Neural cell (in vitro differentiated cells): Measurements from ENCODE around the gene SH2D1A.

Experiments used
- EZH2 ChIP-seq: fragments of 200-600, 300-800 bp; shearing (Covaris generic), sonication (generic); IDR thresholded peaks from 2 replicates; pipeline ENCODE4 v1.6.1; 2014; ENCODE audit warnings: antibody characterized with exemption, low read length, borderline replicate concordance, mild to moderate bottlenecking; ENCODE audit not compliant: insufficient read depth, poor library complexity, severe bottlenecking
- MXI1 ChIP-seq: fragments of 450-650 bp; conservative IDR thresholded peaks from 2 replicates; pipeline ENCODE4 v1.6.1; 2014; ENCODE audit warnings: antibody characterized with exemption, mild to moderate bottlenecking; ENCODE audit not compliant: poor library complexity, severe bottlenecking
- POLR2AphosphoS5 ChIP-seq: IDR thresholded peaks from 2 replicates; pipeline ENCODE4 v1.6.1; 2012
- REST ChIP-seq: IDR thresholded peaks from 2 replicates; pipeline ENCODE4 v1.6.1; 2012; ENCODE audit warnings: borderline replicate concordance
- SMC3 ChIP-seq: fragments of 450-650 bp; conservative IDR thresholded peaks from 2 replicates; pipeline ENCODE4 v1.6.1; 2014; ENCODE audit warnings: antibody characterized with exemption, mild to moderate bottlenecking, moderate library complexity; ENCODE audit not compliant: poor library complexity
- TAF1 ChIP-seq: IDR thresholded peaks from 2 replicates; pipeline ENCODE4 v1.6.1; 2012; ENCODE audit warnings: low read depth
- TF ChIP-seq, protein P1 (sequence below): fragments of 450-650 bp; IDR thresholded peaks from 2 replicates; pipeline ENCODE4 v1.5.1; 2014; ENCODE audit warnings: antibody characterized with exemption, mild to moderate bottlenecking, moderate library complexity; ENCODE audit not compliant: poor library complexity, severe bottlenecking

DNA sequence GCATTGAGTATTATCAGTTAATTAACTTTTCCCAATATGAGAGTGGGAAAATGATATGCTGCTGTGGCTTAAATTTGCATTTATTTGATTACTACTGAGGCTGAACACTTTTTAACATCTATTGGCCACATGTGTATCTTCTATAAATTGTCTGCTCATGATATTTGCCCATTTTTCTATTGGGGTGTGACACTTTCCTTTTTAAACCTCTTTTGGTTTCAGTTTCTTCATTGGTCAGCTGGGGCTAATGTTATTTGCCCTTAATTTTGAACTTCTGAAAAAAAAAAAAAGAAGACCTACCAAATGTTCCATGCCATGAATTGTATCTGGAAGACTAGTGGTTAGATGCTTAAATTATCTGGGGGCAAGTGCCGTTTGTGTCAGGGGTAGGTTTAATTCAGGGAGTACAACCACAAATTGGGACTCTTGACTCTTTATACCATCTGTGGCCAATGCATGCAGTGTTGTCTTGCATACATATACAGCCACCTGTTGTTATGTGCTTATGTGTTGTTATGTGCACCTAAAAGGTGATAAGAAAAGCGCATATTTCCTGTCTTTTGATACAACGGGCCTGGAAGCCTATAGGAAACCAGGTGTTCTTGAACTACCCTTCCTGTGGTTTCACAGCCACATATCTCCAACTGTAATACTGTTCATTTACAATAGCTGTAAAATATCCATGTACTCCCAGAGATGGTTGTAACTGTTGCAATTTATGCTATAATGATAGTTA, 49.0 kb downstream of the SH2D1A start:
- no peak for TF ChIP-seq EZH2
- no peak for TF ChIP-seq REST
- TF ChIP-seq, protein P1, sequence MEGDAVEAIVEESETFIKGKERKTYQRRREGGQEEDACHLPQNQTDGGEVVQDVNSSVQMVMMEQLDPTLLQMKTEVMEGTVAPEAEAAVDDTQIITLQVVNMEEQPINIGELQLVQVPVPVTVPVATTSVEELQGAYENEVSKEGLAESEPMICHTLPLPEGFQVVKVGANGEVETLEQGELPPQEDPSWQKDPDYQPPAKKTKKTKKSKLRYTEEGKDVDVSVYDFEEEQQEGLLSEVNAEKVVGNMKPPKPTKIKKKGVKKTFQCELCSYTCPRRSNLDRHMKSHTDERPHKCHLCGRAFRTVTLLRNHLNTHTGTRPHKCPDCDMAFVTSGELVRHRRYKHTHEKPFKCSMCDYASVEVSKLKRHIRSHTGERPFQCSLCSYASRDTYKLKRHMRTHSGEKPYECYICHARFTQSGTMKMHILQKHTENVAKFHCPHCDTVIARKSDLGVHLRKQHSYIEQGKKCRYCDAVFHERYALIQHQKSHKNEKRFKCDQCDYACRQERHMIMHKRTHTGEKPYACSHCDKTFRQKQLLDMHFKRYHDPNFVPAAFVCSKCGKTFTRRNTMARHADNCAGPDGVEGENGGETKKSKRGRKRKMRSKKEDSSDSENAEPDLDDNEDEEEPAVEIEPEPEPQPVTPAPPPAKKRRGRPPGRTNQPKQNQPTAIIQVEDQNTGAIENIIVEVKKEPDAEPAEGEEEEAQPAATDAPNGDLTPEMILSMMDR = no peak
- TF ChIP-seq TAF1 = no peak
- TF ChIP-seq POLR2AphosphoS5 = no peak
- no peak for TF ChIP-seq SMC3
- TF ChIP-seq MXI1 = no peak
